H1 (cell line): ENCODE data around the gene SLC8A1. TPM values are rescaled to one million over a fixed set of nuclear protein-coding genes. Genes with fewer than 3 reads are reported as not detected.

ENCODE experiments used
- CTCF ChIA-PET: fragments of 300-600 bp; sonication (Branson Sonifier 250); formaldehyde crosslinking; loops from one replicate; lab custom pipeline; 2021; ENCODE audit not compliant: partially characterized antibody; lab: Charles Lee
- POLR2A ChIA-PET: fragments of 300-600 bp; sonication (Branson Sonifier 250); formaldehyde crosslinking; loops from one replicate; lab custom pipeline; 2021; ENCODE audit warnings: inconsistent platforms; ENCODE audit not compliant: partially characterized antibody; lab: Charles Lee
- DNase-seq, 2 experiments: peaks; one replicate each; pipeline versions ENCODE4 v3.0.0 to v3.0.0-alpha.2; 2010 to 2022; ENCODE audit warnings: low spot score in 2 of 2, low read depth in 1 of 2, mixed read lengths in 1 of 2
- FAIRE-seq: peaks from 2 replicates; lab custom pipeline; 2011; peaks lifted over from hg19 to GRCh38; lab: Jason Lieb, UNC
- H2AFZ ChIP-seq: 2 replicates; pipeline ENCODE4 v1.8.1; 2012; ENCODE audit warnings: low read length, inconsistent platforms
- H2AK5ac ChIP-seq: 2 replicates; pipeline ENCODE4 v1.6.1; 2013; ENCODE audit warnings: low read depth, low read length
- H2BK120ac ChIP-seq: replicated peaks from 2 replicates; pipeline ENCODE3; 2013; ENCODE audit warnings: low read depth, low read length, inconsistent platforms
- H2BK12ac ChIP-seq: 2 replicates; pipeline ENCODE4 v1.6.1; 2013; ENCODE audit warnings: low read depth, low read length
- H2BK15ac ChIP-seq: 2 replicates; pipeline ENCODE4 v1.6.1; 2013; ENCODE audit warnings: low read length
- H2BK20ac ChIP-seq: 2 replicates; pipeline ENCODE4 v1.6.1; 2013; ENCODE audit warnings: low read length
- H2BK5ac ChIP-seq: 2 replicates; pipeline ENCODE4 v1.6.1; 2013; ENCODE audit warnings: low read depth, low read length
- H3K14ac ChIP-seq: 2 replicates; pipeline ENCODE4 v1.6.1; 2013; ENCODE audit warnings: inconsistent platforms; ENCODE audit not compliant: insufficient read length
- H3K18ac ChIP-seq: 2 replicates; pipeline ENCODE4 v1.6.1; 2013; ENCODE audit warnings: low read length; ENCODE audit errors: extremely low read depth
- H3K23ac ChIP-seq: 2 replicates; pipeline ENCODE4 v1.6.1; 2013; ENCODE audit warnings: inconsistent platforms; ENCODE audit not compliant: insufficient read length
- H3K23me2 ChIP-seq: 2 replicates; pipeline ENCODE4 v1.6.1; 2013; ENCODE audit warnings: low read depth, low read length
- H3K27ac ChIP-seq: 2 replicates; pipeline ENCODE4 v1.6.1; 2011; ENCODE audit warnings: low read depth, low read length, inconsistent platforms
- H3K27me3 ChIP-seq, 4 experiments: replicated peaks in 1 of 4; 1 replicate in 1 of 4; 2 replicates in 3 of 4; pipeline versions ENCODE4 v1.6.1 to v1.8.1; 2011 to 2013; ENCODE audit warnings: low read length in 3 of 4, mild to moderate bottlenecking in 3 of 4, inconsistent platforms in 2 of 4, mixed read lengths in 2 of 4, moderate library complexity in 1 of 4; ENCODE audit not compliant: control insufficient read depth in 3 of 4, insufficient read depth in 3 of 4; ENCODE audit errors: extremely low read depth in 1 of 4
- H3K36me3 ChIP-seq, 4 experiments: 2 replicates each; pipeline versions ENCODE4 v1.6.1 to v1.8.1; 2011 to 2013; ENCODE audit warnings: mild to moderate bottlenecking in 4 of 4, low read length in 3 of 4, moderate library complexity in 2 of 4, control low read depth in 1 of 4, inconsistent platforms in 1 of 4; ENCODE audit not compliant: insufficient read depth in 4 of 4, control insufficient read depth in 2 of 4
- H3K4ac ChIP-seq: replicated peaks from 2 replicates; pipeline ENCODE3; 2013; ENCODE audit warnings: low read length, low read depth, mixed read lengths, inconsistent platforms; ENCODE audit not compliant: insufficient read length
- H3K4me1 ChIP-seq, 4 experiments: replicated peaks in 1 of 4; 1 replicate in 1 of 4; 2 replicates in 3 of 4; pipeline versions ENCODE4 v1.6.1 to v1.8.1; 2011 to 2013; ENCODE audit warnings: low read length in 3 of 4, inconsistent platforms in 2 of 4, mixed read lengths in 1 of 4; ENCODE audit not compliant: insufficient read depth in 4 of 4, control insufficient read depth in 3 of 4
- H3K4me2 ChIP-seq, 2 experiments: 2 replicates each; pipeline versions ENCODE4 v1.6.1 to v1.8.1; 2011 to 2013; ENCODE audit warnings: low read depth in 2 of 2, low read length in 2 of 2, control low read depth in 1 of 2, inconsistent platforms in 1 of 2, mild to moderate bottlenecking in 1 of 2; ENCODE audit not compliant: insufficient read depth in 1 of 2
- H3K4me3 ChIP-seq, 4 experiments: fragments of 200-600, 300-600 bp in 1 of 4; sonication (generic), shearing (Covaris generic), sonication (Bioruptor Twin) in 1 of 4; 2 replicates each; pipeline versions ENCODE4 v1.5.1 to v1.8.1; 2011 to 2016; ENCODE audit warnings: low read length in 4 of 4, low read depth in 3 of 4, control low read depth in 2 of 4, inconsistent platforms in 2 of 4, mild to moderate bottlenecking in 2 of 4, mixed read lengths in 1 of 4, moderate library complexity in 1 of 4; ENCODE audit not compliant: insufficient read depth in 2 of 4; ENCODE audit errors: extremely low read depth in 1 of 4
- H3K56ac ChIP-seq: replicated peaks from 2 replicates; pipeline ENCODE3; 2013; ENCODE audit warnings: low read depth, mild to moderate bottlenecking, mixed read lengths, low read length, inconsistent platforms; ENCODE audit not compliant: insufficient read length
- H3K79me1 ChIP-seq: 2 replicates; pipeline ENCODE4 v1.6.1; 2013; ENCODE audit warnings: low read depth, low read length, control low read depth
- H3K79me2 ChIP-seq, 2 experiments: 2 replicates each; pipeline versions ENCODE4 v1.6.1 to v1.8.1; 2012 to 2013; ENCODE audit warnings: low read length in 2 of 2, mild to moderate bottlenecking in 2 of 2, inconsistent platforms in 1 of 2; ENCODE audit not compliant: insufficient read depth in 2 of 2, control insufficient read depth in 1 of 2
- H3K9ac ChIP-seq, 4 experiments: replicated peaks in 1 of 4; 1 replicate in 1 of 4; 2 replicates in 3 of 4; pipeline versions ENCODE4 v1.6.1 to v1.8.1; 2011 to 2013; ENCODE audit warnings: low read depth in 3 of 4, low read length in 3 of 4, control low read depth in 2 of 4, mild to moderate bottlenecking in 2 of 4, moderate library complexity in 2 of 4, inconsistent platforms in 1 of 4; ENCODE audit errors: extremely low read depth in 1 of 4
- H3K9me3 ChIP-seq, 2 experiments: 2 replicates each; pipeline versions ENCODE4 v1.6.1 to v1.8.1; 2012 to 2013; ENCODE audit warnings: mild to moderate bottlenecking in 2 of 2, moderate library complexity in 2 of 2, control low read depth in 1 of 2, inconsistent platforms in 1 of 2, low read depth in 1 of 2, low read length in 1 of 2, mixed read lengths in 1 of 2; ENCODE audit not compliant: insufficient read depth in 2 of 2
- H4K20me1 ChIP-seq, 2 experiments: replicated peaks in 1 of 2; 2 replicates each; pipeline versions ENCODE3 to v1.8.1; 2011 to 2013; ENCODE audit warnings: inconsistent platforms in 2 of 2, low read length in 2 of 2, mild to moderate bottlenecking in 1 of 2; ENCODE audit not compliant: insufficient read depth in 2 of 2, control insufficient read depth in 1 of 2
- H4K5ac ChIP-seq: 2 replicates; pipeline ENCODE4 v1.6.1; 2013; ENCODE audit warnings: low read length, low read depth, mixed read lengths, inconsistent platforms; ENCODE audit not compliant: insufficient read length
- H4K8ac ChIP-seq: 2 replicates; pipeline ENCODE4 v1.8.0; 2013; ENCODE audit warnings: mild to moderate bottlenecking, moderate library complexity, low read length, inconsistent platforms; ENCODE audit not compliant: insufficient read depth; ENCODE audit errors: extremely low read depth
- H4K91ac ChIP-seq: replicated peaks from 2 replicates; pipeline ENCODE3; 2013; ENCODE audit warnings: low read length, mixed read lengths, inconsistent platforms; ENCODE audit not compliant: insufficient read length
- BCL11A ChIP-seq, 2 experiments: IDR thresholded peaks; one replicate each; pipeline ENCODE4 v1.6.1; 2011; ENCODE audit warnings: low read depth in 2 of 2, low read length in 2 of 2, mild to moderate bottlenecking in 2 of 2
- BRCA1 ChIP-seq: IDR thresholded peaks from 2 replicates; pipeline ENCODE4 v1.6.1; 2012; ENCODE audit warnings: low read depth, low read length, improper control_type of control experiment
- HDAC6 ChIP-seq: IDR thresholded peaks from one replicate; pipeline ENCODE4 v1.7.1; 2012; ENCODE audit warnings: low read depth, mild to moderate bottlenecking, inconsistent platforms, low read length, moderate library complexity
- POLR2A ChIP-seq, 2 experiments: IDR thresholded peaks; 1 replicate in 1 of 2; 2 replicates in 1 of 2; pipeline ENCODE4 v1.6.1; 2011; ENCODE audit warnings: low read depth in 2 of 2, low read length in 2 of 2, mild to moderate bottlenecking in 2 of 2; ENCODE audit errors: control extremely low read depth in 1 of 2
- SAP30 ChIP-seq: fragments of 300-600 bp; sonication (generic); IDR thresholded peaks from 2 replicates; pipeline ENCODE4 v1.7.1; 2012; ENCODE audit warnings: low read length, moderate library complexity, mild to moderate bottlenecking, inconsistent platforms; ENCODE audit not compliant: insufficient read depth, insufficient replicate concordance
- SIRT6 ChIP-seq: IDR thresholded peaks from one replicate; pipeline ENCODE4 v1.7.1; 2012; ENCODE audit warnings: low read length, inconsistent platforms
- TBP ChIP-seq: IDR thresholded peaks from 2 replicates; pipeline ENCODE4 v1.6.1; 2011; ENCODE audit warnings: low read depth, low read length, improper control_type of control experiment
- WGBS, 2 experiments: shearing (Covaris generic) in 1 of 2; methylation state at CpG; one replicate each; pipeline versions ENCODE4 v1.1.6 to v1.1.7; 2013 to 2015; ENCODE audit warnings: low lambda C conversion rate in 2 of 2, mixed read lengths in 2 of 2, inconsistent platforms in 1 of 2, low coverage in 1 of 2, missing lambda C conversion rate in 1 of 2; ENCODE audit not compliant: insufficient replicate concordance in 2 of 2, insufficient coverage in 1 of 2, insufficient read length in 1 of 2; ENCODE audit errors: extremely low coverage in 1 of 2, missing lambda C conversion rate in 1 of 2; 5-methylcytosine and 5-hydroxymethylcytosine counted together
- polyA plus RNA-seq, 7 experiments: library from polyadenylated mRNA; depleted of rRNA in 3 of 7; stranded (reverse) in 5 of 7; unstranded in 2 of 7; fragments of >200 nt in 5 of 7; fragments of 200-250 nt in 2 of 7; gene quantifications; 1 replicate in 5 of 7; 2 replicates in 1 of 7; 4 replicates in 1 of 7; pipeline versions ENCODE4 v1.2.1 to v1.2.3, GENCODE V29; 2011 to 2013; ENCODE audit warnings: missing spikeins in 2 of 7, mixed read lengths in 2 of 7
- total RNA-seq: library from RNA; stranded (reverse); fragmentation: NEBNext Ultra II Directional; extraction: Animal tissue kit (Norgen Biotek cat#: 25700); gene quantifications from 2 replicates; pipeline ENCODE4 v1.2.1, GENCODE V29; 2021
- TF ChIP-seq, protein P1 (sequence below): IDR thresholded peaks from 2 replicates; pipeline ENCODE4 v1.6.1; 2012; ENCODE audit warnings: inconsistent platforms

The SLC8A1 gene
- total and polyA plus RNA-seq, 2 of the 8 experiments (the other 6 are each of a cell fraction or from before 2014, with no cell fraction given), result 0.68 to 3.6 TPM

DNA sequence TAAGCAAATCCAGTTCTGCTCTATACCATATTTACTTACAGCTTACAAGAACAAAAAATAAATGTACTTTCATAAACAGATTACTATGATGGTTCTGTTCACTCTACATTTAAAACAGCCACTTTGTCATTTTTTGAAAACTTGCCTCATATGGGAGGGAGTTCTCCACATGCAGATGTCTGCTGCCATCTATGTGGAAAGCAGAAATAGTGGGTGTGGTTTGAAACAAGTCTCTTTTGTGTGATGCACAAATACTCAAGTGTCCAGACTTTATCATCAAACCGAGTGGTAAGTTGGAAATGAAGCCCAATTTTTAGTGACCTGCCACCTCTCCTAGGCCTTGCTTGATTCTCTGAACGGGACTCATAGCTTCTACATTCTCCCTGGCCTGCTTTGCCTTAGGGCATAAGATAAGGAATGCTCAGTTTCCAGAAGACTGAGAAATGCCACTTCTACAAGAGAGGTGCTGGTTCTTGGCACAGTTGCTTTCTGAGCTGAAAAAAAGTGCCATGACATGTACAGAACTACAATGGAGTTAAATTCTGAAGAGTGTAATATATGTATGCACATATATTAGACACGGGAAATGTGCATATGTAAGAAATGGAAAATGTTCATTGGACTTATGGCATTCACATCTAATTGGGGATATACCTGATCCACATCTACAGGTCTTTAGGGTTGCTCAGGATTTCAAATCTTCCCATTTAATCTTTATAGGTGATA is 221.0 kb downstream of the SLC8A1 start:
- Histone ChIP-seq H3K27me3 (no peaks in the 10 kb centered on the region), H2BK15ac (no peak overlapping the region), H3K36me3 (no peaks in the 10 kb centered on the region), H3K56ac (no peak overlapping the region), H3K9me3 (0 out of 4 replicates have a peak, but pooled peaks cover 0 to 2% of the 10 kb centered on the region in 2 experiments), H3K79me1 (no peaks in the 10 kb centered on the region), H2BK120ac (no peak overlapping the region), H3K23me2 (no peaks in the 10 kb centered on the region), H3K79me2 (no peaks in the 10 kb centered on the region), H4K20me1 (no peaks in the 10 kb centered on the region), H3K4ac (no peak overlapping the region), H3K4me2 (no peak overlapping the region), H2BK20ac (no peak overlapping the region), H2AK5ac (no peak overlapping the region), H2BK12ac (no peak overlapping the region), H3K4me1 (peaks cover 0 to under 1% (median 0%) of the 10 kb centered on the region in 4 experiments; a peak in 2 of 7 replicates), H2AFZ (no peak overlapping the region), H3K9ac (no peak overlapping the region), H3K14ac (no peak overlapping the region), H3K23ac (no peak overlapping the region), H4K8ac (no peak overlapping the region), H3K18ac (no peak overlapping the region), H4K91ac (no peak overlapping the region), H2BK5ac (no peak overlapping the region), H3K27ac (no peak overlapping the region), H3K4me3 (no peak overlapping the region), H4K5ac (no peak overlapping the region)
- POLR2A ChIA-PET, result no interaction called here
- 85% methylated on average over 3 of the region's 3 CpGs; no CpG with 5 or more reads in 1 of the 2 experiments for WGBS, 2 experiments
- CTCF ChIA-PET, result interaction anchor here (1.6 kb wide), 1 partner anchor 10 kb away, joined by 5 read pairs; no protein-coding TSS in a partner anchor
- DNase-seq (no peak), FAIRE-seq (no peak)
- no peak for TF ChIP-seq SIRT6
- TF ChIP-seq HDAC6, result no peak
- no peak for TF ChIP-seq TBP
- TF ChIP-seq BRCA1, result no peak
- no peak for TF ChIP-seq POLR2A (IDR thresholded peaks at IDR 0.05; ENCODE audit: control extremely low read depth in 1 of 2, low read depth in 2 of 2, low read length in 2 of 2)
- TF ChIP-seq, protein P1, sequence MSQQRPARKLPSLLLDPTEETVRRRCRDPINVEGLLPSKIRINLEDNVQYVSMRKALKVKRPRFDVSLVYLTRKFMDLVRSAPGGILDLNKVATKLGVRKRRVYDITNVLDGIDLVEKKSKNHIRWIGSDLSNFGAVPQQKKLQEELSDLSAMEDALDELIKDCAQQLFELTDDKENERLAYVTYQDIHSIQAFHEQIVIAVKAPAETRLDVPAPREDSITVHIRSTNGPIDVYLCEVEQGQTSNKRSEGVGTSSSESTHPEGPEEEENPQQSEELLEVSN, result no peak
- no peak for TF ChIP-seq BCL11A (IDR thresholded peaks at IDR 0.05; ENCODE audit: low read depth in 2 of 2, low read length in 2 of 2)
- no peak for TF ChIP-seq SAP30
